Measurements from ENCODE around the gene YIF1B.

GRCh38 chr19:38329651-38330050 lies 13.9 kb upstream of the YIF1B start:
- no peak for TF ChIP-seq ZNF274 (IDR thresholded peaks at IDR 0.05; ENCODE audit: low read depth, low read length)
- no peak for TF ChIP-seq YY1 (IDR thresholded peaks at IDR 0.05; ENCODE audit: insufficient read depth, insufficient read length)

Measured in NT2/D1 (cell line).